Measurements from ENCODE around the gene HPCA.

HPCA gene

DNA sequence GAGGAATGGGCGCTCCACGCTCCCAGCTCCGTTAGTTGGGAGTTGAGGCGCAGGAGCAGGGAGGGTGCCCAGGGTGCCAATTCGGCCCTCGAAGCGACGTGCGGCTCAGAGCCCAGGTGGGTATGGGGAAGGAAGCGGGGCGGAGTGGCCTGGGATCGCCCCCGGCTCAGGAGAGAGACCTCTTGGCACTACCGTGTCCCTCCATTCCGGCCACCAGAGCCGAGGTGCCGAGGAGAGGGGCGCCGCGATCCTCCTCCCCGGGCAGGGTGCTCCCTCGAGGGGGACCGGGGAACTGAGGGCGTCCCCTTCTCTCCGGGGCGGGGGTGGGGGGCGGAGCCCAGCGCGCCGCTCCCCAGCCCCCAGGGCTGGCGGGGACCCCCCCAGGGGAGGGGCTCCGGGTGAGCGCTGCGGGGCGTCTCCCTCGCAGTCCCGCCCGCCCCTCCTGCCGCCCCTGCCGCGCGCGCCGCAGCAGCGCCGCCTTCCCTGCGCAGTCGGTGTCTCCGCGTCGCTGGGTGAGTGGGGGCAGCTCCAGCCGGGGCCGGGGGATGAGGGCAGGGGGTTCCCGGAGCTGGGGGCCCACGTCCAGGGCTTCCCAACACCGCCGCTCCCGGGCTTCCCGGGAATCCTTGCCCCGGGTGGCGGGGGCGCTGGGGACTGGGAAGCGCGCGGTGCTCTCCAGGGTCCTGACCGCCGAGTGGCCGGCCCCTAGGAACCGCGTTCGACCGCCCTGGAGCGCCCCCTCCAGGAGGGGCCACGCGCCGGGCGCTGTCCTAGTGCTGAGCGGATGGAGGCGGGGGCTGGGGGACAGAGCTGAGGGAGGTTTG lies at the start of gene HPCA:
TSS of gene HPCA (plus strand) at position 488 of the 824 bp plus-strand sequence. CDS start 2,408 bp downstream, outside the sequence.
- DNase-seq (ENCODE audit: low read depth), result no peak

DNA sequence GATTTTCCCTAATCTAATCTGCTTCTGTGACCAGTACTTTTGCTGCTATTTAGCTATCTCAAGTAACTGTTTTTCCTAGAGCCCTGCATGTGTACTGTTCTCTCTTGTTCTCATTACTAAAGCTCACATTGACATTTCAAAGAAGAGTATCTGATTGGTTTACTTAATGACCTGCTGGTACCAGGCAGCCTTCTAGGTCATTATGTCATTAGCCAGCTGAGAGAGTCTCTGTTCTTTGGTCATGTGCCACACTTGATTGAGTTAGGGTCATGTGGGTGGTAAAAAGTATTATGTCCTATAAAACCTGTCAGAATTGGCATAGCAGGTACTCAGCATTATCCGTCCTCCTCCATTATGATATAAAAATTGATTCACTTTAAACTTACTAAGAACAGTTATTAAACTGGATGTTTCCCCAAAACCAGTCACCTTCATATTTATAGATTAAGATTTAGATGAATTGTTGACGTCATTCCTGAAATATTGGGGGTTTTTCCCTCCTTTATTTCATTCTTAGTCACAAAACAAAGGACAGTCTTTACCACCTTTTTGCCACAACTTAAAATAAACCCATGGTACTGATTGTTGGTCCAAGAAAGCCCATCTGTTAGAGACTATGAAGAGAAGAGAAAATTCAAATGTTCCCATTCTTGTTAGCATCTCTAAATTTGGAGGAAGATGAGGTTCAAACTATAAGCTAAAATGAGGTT lies 37.8 kb upstream of the HPCA start:
- DNase-seq (ENCODE audit: low read depth), result no peak

DNA sequence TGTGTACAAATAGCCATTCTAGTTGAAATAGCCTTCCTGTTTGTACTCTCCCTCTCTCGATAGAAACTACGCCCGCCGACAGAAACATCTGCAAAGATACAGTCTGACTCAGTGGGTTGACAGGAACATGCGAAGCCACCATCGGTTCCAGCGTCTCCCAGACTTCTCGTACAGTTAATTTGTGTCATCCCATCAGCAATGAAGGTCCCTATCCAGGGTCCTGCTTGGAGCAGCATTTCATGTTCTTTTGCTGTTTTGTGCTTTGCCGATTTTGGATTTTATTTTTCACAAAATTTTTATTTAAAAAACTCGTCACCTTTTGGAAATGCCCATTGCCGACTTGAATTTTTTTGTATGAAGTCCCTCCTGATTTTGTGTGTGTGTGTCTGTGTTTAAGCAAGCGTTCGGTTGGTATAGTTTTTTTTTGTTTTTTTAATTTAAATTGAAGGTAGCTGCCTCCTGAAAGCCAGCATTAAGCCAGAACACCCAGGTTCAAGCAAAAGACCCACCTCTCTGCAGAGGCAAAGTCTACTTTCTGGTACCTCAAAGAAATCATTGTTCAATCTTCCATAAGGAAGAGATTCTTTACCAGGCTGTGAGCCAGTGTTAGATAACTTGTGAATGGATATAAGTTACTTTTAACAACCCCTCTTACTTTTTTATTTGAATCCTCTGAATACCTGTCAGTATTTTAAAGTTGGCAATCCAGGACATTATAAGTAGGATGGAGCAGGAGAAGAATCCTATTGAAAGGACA lies 30.3 kb upstream of the HPCA start:
- no peak for DNase-seq (ENCODE audit: low read depth)

DNA sequence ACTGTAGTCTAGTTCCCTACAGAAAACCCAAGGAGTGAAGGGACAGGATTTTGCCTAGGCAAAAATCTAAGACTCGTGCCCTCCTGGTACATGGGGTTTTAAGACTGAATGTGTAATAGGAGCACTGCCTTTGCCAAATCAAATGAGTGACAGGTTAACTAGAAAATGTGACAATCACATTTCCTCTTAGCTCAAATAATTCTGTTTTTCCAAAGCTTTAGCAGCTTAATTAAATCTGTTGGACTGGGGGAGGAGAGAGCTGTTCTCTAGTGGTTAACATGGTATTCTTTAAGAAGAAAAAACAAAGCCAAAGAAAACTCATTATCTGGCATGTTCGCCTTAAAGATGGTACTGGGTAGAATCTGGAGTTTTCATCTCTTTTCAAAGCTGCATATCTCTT lies 28.2 kb upstream of the HPCA start:
- DNase-seq (ENCODE audit: low read depth), result no peak

DNA sequence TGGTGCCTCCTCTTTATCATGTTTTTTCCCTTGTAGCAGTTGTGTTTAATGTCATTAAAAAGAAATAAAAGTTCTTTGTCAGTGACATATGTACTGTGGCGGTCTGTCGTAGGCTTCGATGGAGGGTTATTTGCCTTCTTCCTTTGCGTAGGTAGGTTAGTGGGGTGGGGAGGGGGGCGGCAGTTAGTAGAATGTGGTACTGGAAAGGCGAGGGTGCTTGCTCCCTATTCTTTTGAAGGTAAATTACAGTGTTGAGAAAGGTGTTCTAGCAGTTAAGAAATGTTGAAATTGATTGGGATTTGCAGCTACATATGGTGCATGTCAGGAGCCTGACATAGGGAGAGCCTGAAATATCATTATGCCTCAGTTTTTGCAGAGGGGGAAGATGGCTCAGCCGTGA lies 27.5 kb upstream of the HPCA start:
- DNase-seq (ENCODE audit: low read depth), result no peak

DNA sequence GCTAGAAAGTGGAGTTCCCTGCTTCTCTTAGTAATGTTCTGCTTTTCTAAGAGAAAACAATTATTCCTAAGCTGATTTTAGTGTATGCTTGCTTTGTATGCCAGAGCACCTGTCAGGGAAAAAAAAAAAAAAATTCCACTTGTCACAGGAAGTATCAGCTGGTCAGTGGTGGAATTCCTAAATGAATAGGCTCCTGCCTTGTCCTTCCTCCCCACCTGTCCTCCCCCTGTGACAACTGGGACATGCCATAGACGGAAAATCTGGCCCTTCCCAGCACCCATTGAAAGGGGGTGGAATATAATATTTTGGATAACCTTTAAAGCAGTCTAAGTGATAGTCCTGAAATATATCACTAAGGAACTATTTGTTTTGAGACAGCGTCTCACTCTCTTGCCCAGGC lies 26.4 kb upstream of the HPCA start:
- DNase-seq (ENCODE audit: low read depth), result no peak

DNA sequence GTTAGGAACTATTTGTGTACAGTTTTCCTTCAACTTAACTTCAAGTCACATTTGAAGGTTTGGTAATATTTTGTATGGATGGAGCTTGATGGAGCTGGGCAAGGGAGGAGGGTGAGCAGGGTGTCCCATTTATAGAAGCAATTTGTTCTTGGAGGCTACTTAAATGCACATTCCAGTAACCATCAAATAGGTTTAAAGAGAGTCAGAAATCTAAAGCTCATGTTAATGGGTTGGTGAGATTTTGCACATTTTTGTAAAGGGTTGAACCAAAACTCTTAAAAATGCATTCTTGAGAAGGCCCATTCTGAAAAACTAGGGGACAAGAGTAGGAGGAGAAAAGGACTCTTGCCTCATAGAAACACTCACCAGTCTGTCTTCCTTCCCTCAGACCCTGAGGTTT lies 25.7 kb upstream of the HPCA start:
- no peak for DNase-seq (ENCODE audit: low read depth)

DNA sequence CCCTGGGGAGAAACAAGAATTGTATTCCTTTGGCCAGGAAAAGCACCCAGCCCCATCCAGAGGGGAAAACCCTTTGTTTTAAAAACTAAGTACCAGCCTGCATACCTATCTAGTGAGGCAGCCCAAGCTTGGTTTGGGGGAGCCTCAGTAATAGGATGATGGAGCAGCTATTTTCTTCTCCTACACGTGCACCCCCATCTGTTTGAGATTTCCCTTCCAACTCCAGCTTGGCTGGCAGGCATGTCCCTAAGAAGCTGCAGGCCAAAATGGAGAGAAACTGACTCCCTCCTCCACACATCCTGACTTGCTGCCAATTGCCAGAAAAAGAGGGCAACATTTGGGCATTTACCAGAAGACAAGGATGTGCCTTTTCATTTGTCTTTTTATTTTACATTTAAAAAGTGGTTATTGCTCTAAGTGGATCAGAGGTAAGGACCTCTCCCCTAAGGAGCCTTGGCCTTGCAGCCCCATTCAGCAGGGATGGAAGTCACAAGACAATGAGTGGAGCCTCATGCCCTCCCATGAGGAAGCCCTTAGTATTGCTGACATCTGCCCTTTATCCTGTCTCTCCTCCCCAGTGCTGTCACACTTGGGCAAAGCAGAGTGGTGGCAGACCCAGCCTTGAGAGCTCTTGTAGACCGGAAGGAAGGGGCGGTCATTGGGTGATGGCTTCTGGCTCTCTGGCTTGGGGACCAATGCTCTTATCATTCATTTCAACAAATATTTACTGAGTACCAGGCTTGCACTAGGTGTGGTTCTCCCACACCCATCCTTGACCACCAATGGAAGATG lies 24.2 kb upstream of the HPCA start:
- no peak for DNase-seq (ENCODE audit: low read depth)

DNA sequence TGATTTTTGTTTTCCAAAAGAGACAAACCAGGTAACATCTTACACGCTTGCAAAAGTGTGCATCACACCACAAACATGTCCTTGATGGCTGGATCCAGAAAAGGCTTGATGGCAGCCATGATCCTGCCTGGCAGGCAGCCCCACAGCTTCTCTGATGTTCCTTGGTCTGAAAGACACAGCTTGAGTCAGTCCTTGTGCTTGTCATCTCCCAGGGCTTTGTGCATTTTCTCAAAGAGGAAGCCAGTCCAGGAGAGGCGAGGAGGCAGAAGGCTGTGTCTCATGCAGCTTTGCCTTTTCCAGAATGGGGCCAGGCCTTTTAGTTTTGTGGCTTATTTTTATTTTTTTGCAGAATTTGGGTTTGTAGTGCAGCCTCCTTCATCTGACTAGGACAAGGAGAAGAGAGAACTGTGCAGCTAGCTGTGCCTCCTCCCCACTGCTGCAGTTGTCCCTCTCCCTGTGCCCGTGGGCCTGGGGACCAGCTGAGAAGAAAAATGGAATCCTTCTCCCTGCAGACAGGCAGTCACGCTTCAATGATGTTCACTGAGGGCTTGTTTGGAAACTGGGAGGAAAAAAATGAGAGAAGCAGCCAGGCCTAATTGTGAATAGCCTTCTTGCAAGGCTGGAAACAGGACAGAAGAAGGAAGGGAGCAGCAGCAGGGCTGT lies 22.9 kb upstream of the HPCA start:
- DNase-seq (ENCODE audit: low read depth), result no peak

DNA sequence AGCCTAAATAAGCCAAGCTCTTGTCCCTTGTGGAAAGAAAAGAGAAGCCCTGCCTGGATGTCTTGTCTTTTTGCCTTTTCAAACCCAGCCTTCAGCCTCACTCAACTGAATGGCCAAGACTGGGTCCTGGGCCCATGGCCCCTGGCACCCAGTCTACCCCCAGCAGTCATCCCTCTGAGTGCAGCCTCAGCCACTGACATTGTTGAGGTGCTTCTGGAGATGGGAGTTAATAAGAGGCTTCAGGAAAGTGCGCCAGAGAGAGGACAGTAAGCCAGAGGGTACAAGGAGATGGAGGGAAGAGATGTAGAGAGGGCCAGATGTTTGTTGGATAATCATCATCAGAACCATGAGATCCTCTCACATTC lies 22.4 kb upstream of the HPCA start:
- DNase-seq (ENCODE audit: low read depth), result no peak

DNA sequence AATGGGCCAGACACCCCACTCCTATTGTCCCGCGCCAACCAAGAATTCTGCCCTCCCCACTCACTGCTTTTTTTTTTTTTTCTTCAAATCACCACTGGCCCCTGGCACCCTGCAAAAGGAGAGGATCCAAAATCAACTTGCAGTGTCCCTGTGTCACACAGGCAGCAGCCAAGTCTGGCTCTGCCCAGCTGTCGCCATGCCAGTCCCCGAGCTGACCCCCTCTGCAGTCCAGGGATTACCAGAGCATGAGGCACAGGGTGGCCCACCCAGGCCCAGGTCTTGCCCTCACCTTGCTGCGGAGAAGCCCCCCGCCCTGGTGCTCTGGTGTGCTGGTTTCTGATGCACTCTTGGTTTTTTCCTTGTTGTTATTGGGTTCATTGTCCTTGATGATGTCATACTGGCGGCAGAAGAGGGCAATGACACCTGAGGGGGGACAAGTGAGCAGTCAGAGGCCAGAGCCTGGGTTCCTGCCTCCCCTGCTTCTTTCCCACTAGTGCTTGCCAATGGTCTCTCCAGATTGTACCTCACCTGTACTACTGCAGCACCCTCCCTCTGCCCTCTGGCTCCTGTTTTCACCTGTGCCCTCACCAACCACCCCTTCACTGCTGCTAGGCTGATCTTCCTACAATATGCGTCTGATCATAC lies 21.8 kb upstream of the HPCA start:
- DNase-seq (ENCODE audit: low read depth), result no peak

DNA sequence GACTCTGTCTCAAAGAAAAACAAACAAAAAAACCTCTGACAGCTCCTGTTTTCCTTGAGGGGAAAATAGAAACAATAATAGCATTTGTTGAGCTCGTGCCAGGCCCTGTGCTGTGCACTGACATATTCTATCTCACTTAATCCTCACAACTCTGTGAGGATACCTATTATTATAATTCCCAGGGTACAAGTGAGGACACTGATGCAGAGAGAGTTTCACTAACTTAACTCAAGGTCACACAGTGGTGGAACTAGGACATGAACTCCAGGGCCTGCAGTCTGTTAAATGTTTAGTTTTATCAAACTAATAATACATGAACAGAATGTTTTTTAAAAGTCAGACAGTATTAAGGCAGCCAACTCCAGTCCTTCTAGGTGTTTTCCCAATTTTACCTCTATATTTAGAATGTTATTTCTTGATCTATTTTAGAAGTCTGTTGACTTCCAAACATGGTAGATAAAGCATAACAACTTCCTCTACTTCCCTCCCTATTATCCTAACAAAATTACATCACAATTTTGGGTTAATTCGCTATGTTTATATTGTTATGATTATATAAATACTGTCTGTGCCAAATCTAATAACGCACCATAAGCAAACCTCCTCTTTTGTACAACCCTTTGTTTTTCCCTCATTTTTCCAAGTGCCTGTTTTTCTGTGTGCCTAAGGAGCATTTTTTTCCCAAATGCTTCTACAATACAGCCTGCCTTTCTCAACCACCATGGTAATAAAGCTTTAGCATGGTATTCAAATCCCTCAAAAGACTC lies 20.5 kb upstream of the HPCA start:
- no peak for DNase-seq (ENCODE audit: low read depth)

DNA sequence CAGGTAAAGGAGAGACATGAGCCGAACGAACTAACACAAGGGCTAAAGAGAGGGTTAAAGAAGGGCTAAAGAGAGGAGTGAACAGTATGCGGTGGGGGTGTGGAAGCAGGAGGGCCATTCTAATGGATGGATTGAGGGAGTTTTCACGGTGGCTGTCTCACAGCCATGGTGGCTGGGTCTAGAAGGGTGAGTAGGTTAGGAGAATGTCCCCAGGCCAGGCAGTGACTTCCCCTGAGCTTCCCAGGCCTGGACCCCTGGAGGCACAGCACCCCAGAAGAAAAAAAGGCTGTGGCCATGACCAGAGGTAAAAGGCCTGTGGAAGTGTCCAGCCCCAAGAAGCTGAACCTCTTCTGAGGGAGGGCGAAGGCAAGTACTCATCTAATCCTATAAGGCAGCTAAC lies 19.1 kb upstream of the HPCA start:
- DNase-seq (ENCODE audit: low read depth), result no peak

DNA sequence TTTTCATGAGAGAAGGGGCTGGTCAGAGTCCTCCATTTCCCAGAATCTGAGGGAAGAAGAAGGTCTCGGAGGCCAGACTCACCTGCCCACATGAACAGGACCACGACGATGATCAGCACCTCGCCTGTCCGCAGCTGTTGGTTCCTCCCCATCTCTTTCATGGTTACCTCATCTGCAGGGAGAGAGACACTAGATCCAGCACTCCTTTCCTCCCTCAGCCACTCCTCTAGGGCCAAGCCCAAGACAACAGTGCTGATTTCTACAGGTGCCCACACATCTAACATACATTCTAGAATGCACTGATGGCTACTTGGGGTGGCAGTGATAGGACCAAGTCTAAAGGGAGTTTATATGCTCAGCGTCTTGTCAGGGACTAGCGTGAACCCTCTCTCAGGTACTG lies 18.6 kb upstream of the HPCA start:
- DNase-seq (ENCODE audit: low read depth), result no peak

DNA sequence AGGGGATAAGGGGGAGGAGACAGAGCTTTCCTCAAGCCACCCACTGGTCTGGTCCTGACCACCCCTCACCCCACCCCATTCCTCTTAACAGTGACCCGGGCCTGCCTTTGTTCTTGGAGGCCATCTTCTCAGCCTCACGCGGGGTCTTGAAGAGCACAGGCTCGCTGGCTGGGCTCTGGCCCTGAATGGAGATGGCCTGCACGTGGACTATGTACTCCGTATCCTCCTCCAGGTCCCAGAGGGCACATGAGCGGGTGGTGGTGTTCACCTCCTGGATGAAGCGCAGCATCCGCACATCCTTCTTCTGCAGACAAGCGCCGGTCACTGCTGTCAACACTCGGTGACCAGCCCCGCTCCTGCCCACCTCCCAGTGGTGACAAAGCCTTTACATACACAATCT lies 18.2 kb upstream of the HPCA start:
- DNase-seq (ENCODE audit: low read depth), result no peak

DNA sequence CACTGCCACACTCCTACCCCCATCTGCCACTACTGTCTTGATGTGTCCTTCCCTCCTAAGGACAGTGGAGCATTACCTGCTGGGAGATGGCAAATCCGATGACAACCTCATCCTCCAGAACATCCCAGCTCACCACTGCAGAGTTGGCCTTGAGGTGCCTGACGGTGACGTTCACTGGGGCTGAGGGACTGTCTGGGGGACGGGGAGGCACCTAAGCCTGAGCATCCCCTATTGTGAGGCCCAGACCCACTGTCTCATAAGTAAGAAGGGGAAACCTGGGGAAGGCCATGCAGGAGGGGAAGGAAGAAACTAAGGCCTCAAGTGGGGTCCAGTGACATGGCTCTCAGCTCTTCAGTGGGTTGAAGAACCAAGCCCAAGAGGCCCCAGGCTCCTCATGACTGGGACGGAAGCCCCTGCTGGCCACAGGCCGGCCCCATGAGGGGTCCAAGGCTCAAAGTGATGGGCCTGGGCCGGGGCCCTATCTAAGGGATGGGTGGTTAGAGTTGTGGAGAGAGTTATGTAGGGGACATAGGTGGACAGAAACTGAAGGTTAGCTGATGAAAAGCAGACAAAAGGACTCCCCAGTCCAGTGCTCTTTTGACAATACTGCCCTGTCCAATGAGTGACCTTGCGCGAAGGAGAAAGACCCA lies 17.4 kb upstream of the HPCA start:
- no peak for DNase-seq (ENCODE audit: low read depth)

DNA sequence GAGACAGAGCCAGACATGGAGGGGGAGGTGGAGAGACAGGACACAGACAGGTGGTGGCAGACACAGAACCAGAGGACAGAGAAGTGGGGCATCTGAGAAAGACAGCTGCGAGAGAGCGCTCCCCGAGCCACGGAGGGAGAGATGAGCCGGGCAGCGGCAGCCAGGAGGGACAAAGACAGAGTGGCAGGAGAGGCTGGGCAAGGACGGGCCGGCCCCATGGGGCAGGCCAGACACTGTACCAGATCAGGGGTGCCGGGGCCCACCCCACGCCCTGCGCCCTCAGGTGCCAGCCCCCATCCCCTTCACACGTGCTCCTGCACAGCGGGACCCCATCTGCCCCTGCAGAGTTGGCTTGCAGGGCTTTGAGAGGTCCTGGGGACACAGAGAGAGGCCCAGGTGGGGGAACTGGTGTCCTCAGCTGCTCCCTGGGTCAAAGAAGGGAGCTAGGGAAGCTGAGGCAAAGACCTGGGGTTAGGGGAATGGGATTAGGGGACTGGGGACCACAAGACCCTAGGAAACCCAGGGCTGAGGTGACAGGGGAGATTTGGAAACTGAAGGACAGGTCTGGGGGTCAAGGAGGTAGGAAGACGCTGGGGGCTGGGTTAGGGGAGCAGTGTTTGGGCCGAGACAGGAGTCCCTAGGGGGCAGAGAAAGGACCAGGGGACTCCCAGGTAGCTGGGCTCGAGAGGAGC lies 16.2 kb upstream of the HPCA start:
- DNase-seq (ENCODE audit: low read depth), result no peak

DNA sequence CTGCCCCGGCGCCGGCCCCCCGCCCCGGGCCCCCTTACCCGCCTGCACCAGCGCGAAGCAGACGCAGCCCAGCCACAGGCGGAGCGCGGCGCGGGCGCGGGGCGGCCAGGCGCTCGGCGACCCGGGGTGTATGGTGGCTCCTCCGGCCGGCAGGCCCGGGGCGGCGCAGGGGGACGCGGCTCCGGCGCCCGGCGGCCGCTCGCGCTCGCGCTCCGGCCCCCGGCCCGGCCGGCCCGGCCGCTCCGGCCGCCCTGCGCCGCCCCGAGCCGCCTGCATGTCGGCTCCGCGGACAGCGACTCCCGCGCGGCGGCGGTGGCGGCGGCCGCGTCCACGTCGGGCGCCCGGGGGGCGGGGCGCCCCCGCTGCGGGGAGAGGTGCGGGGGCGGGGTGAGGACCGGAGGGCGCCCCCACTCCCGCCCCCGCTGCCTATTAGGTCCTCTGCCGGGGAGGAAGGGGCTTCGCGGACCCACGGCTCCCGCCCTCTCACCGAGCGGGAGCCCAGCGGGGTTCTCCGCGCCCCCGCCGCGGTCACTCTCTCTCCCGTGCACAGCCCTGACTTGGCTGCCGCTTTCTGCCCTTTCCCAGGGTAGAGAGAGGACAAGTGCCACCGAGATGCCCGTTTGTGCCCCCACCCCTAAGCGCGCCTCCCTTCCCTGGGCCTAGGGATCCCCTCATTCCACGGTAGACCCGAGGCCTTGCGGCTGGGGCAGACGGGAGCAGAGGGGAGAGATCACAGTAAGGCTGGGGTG lies 15.5 kb upstream of the HPCA start, which contains the start of gene FNDC5:
TSS of gene FNDC5 (minus strand) at position 298 of the 749 bp plus-strand sequence.
- DNase-seq (ENCODE audit: low read depth), result no peak

Measured in HS-27A (cell line).